GM19099 (cell line): ENCODE measurements around the gene XPOT.
A peak's percentile ranks its signal among the peaks of the same experiment; 100 is the strongest.

Source experiments
- POLR2A ChIP-seq: IDR thresholded peaks from 3 replicates; pipeline ENCODE4 v1.6.1; 2011; ENCODE audit warnings: low read depth; ENCODE audit not compliant: insufficient read length; ENCODE audit errors: extremely low read depth

XPOT gene

DNA sequence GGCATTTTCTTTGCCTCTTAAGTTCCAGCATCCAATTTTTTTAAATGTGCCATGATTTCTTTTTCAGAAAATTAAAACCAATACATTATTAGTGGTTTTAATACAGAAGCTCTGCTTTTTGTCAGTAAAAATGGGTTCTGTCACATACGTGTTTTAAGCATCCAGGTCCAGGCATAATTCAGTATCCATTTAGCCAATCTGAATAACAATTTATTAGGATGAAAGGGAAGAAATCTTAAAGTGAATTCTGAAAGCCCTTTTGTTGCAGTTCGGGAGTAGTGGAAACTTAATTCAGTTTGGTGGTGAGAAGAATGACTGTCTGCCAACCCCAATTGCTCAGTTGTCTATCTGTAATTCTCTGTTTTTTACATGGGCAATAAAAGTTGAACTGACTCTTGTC lies 7.2 kb downstream of the XPOT start:
- TF ChIP-seq POLR2A: no peak

DNA sequence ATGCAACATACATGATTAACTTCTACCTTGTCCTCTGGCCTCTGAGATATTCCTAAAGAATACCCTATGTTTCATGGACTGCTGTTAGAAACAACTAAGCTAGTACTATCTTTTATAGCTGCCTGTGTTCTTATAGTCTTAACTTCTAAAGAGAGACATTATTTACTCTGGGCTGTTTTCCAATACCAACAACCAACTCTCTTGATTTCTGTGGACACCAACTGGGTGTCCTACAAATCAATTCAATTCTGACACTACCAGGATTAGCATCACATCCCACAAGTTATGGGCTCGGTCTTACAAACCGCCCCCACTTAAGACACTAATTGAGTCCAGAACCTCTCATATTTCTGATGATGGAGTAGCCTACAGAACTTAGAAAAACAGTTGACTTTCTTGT lies 8.3 kb downstream of the XPOT start:
- no peak for TF ChIP-seq POLR2A

- TF ChIP-seq POLR2A: no peak
Measured at GRCh38 chr12:64413884-64414283, 9.7 kb downstream of the XPOT start.

GRCh38 chr12:64418209-64418608 lies 14.0 kb downstream of the XPOT start:
- TF ChIP-seq POLR2A: no peak

- TF ChIP-seq POLR2A: no peak
Measured at GRCh38 chr12:64419696-64420095, 15.5 kb downstream of the XPOT start.

GRCh38 chr12:64427988-64428387 lies 23.8 kb downstream of the XPOT start:
- no peak for TF ChIP-seq POLR2A

DNA sequence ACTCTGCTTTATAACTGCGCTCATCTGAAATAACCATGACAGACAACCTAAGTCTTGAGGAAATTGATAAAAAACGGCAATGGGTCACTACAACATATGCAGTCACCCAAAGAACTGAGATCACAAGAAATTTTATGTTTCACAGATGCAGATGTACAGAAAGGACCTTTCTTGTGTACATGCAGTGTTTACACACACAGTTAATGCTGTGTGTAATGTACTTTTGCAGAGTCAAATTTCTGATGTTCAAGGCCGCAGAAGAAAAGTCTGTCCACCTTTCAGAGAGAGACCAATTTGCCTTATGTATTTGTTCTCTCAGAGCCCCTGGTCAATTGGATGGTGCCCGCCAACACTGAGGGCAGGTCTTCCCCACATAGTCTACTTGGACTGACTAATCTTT lies 24.8 kb downstream of the XPOT start:
- TF ChIP-seq POLR2A: no peak

DNA sequence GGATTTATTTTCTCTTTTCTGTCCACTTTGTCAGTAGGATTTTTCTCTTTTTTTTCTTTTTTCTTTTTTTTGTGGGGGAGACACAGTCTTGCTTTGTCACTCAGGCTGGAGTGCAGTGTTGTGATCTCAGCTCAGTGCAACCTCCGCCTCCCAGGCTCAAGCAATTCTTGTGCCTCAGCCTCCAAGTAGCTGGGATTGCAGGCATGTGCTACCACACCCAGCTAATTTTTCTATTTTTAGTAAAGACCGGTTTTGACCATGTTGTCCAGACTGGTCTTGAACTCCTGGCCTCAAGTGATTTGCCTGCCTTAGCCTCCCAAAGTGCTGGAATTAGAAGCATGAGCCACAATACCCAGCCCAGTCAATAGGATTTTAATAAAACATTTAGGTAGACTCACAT lies 26.7 kb downstream of the XPOT start:
- no peak for TF ChIP-seq POLR2A

DNA sequence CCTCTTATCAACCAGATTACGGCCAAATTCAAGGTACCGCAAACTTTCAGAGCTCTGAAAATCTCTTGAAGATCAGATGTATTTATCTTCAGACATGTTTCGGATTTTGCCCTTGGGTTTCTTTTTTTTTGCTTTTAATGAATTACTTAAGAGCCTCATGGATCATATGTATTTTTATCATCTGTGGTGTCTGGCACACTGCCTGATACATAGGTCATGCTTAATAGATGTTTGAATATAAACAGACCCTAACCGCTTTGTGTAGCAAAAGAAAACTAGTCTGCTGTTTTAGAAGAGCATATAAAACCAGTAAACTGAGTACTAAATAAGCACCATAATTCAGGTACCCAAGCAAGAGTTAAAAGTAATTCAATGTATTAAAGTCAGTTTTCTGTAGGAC lies 27.6 kb downstream of the XPOT start:
- TF ChIP-seq POLR2A: no peak

- no peak for TF ChIP-seq POLR2A
Measured at GRCh38 chr12:64433915-64434314, 29.7 kb downstream of the XPOT start.

GRCh38 chr12:64440100-64440499 lies 35.9 kb downstream of the XPOT start:
- TF ChIP-seq POLR2A: no peak

DNA sequence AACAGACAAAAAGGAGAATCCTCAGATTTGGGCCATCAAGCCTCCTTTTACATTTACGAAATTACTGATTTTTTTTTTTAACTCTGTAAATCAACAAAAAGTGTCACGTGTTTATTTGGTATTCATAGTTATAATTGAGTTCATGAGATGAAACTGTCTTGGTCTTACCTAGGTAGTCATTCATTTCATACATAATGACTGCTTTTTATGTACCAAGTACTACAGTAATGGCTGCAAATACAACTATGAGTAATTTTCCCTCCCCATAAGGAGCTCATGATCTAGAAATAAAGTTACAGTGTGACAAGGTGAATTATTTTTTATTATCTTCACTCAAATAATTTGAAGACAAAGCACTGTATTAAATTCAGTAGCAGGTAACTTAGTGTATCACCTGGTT lies 41.3 kb downstream of the XPOT start:
- TF ChIP-seq POLR2A: no peak

GRCh38 chr12:64446295-64446694 lies 42.1 kb downstream of the XPOT start:
- TF ChIP-seq POLR2A: no peak

DNA sequence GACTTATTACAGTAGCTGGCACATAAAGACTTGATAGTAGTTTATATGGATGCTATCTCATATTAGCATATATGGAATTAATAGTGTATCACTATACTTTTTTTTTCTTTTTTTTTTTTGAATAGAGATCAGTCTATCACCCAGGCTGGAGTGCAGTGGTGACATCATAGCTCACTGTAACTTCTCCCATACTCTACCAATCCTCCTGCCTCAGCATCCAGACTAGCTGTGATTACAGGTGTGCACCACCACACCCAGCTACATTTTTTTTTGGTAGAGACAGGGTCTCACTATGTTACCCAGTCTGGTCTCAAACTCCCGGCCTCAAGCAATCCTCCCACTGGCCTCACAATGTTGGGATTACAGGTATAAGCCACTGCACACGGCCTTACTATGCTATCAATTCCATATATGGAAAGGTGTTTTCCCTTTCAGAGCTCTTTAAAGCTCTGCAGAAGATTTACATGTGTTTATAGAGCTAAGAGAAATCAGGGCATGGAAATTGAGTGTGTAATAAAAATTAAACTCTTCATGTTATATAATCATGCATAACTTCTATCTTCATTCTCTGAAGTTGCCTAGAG lies 46.0 kb downstream of the XPOT start:
- no peak for TF ChIP-seq POLR2A

DNA sequence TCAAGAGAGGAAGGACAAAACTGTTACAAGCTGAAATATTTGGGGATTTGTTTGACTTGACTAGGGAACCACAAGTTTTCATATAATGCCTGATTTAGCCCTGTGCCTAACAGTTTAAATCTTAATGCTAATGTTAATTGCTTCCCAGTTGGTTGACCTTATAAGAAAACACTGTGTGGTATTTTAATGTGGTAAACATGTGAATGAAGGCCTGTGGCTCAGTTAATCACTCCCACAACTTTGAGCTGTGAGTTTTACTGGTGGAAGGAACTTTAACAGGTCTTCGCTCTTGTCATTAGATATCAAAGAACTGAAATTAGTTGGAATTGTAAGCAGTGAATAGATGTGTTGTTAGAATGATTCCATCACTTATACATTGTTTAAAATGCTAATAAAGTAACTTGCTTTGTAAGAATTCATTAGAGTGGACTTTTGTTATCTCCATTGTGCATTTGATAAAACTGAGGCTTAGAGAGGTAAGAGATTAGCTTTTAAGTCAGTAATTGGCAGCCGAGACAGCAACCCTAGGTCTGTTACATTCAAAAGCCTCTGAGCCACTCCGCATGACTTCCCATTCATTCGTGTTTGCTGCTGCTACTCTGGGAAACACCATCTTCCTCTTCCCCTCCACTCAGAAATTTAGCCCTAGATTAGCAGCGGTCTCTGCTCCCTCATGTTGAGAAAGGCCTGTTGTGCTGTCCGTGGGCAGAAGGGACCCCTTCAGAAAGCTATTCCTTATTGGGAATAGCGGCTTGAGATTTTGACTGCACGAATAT lies 46.7 kb downstream of the XPOT start:
- TF ChIP-seq POLR2A: no peak

DNA sequence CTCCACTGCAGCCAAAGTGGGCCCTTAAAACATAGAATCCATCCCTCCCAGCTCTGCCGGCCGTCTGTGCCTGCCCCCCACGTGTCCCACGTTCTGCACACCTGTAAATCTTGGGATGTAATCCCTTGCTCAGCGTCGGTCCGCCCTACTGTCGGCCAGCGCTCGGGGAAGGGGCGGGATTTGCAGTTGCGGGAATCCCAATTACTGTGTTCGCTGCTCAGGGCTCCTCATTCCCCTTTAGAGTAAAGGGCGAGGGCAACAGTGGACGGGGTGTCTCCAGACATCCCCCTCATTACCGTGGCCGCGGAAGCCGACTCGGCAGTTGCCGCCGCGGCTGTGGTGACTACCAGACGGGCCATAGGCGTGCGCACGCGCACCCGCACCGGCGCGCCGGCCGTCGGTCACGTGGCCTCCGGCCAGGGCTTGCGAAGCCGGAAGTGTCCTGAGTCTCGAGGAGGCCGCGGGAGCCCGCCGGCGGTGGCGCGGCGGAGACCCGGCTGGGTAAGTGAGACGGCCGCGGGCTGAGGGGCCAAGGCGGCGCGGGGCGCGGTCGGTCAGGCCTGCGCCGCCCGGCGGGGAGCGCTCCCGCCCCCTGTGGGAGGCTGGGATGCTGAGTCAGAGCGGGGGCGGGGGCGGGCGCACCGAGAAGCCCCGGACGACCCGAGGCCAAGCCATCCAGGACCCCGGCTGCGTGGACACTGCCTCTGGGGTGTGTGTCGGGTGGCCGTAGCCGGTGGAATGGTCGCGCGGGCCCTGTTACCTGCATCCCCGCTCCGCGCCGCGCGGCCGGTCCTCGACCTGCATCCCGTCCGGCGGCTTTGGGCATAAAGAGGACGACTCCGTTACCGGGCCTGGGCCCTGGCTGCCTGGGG lies 47.7 kb downstream of the XPOT start, which contains the start of gene TBK1:
Gene TBK1 (plus strand): TSS at position 434 of the 872 bp plus-strand sequence. CDS start 3,751 bp downstream, outside the sequence.
- TF ChIP-seq POLR2A: peak; percentile 91

DNA sequence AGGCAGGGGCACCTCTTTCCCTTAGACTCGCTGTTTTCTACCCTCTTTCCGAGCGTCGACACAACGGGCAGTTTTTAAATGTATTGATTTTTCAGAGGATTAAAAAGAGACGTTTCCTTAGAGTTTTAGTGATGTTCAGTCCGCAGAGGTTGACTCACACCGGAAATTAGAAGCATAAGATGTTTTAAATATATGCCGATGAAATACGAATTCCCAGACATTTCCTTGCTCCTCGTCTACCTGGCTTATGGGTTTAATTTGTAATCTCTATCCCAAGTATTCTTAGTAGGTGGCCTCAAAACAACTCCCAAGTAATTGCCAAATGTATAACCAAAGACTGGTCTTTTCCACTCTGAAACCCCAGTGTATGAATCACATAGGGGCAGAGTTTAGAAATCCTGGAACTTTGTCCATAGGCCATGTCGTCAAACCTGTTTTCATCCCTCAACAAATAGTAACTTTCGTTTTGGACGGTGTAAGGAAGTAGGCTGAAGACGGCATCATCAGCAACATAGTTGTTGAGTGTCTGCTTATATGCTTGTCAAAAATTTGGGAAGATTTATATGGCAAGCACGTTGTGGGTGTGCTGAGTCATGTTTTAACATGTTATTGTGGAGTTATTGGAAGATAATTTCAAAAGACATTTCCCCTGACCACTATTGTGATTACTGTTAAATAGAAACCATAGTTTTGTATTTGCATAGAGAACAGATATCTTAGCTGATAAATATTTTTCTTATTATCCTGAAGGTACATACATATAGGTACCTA lies 48.6 kb downstream of the XPOT start:
- no peak for TF ChIP-seq POLR2A
